NCI-H1694 treated with DMSO at 0.1 percent for 48 hours (cell line): ENCODE measurements around the gene LSMEM2.
"Not testable (repeated sequence)": the region's sequence is repeated elsewhere in the genome, so short reads cannot be mapped to it uniquely, and the experiment has no call there.

Experiments
- DNase-seq: peaks from one replicate; lab custom pipeline; 2025; lab: John Stamatoyannopoulos, UW

The LSMEM2 gene

GRCh38 chr3:50245831-50246516 is 32.9 kb upstream of the LSMEM2 start:
- peak; percentile 36 for DNase-seq

- no peak for DNase-seq
Observed at GRCh38 chr3:50246517-50246954, 32.4 kb upstream of the LSMEM2 start.

- DNase-seq, result no peak
Observed at GRCh38 chr3:50248387-50248786, 30.5 kb upstream of the LSMEM2 start.

- DNase-seq, result no peak
Observed at GRCh38 chr3:50249457-50249856, 29.4 kb upstream of the LSMEM2 start.

GRCh38 chr3:50250514-50250913 is 28.4 kb upstream of the LSMEM2 start:
- no peak for DNase-seq

- DNase-seq, result no peak
Observed at GRCh38 chr3:50251220-50251619, 27.7 kb upstream of the LSMEM2 start.

- no peak for DNase-seq
Observed at GRCh38 chr3:50254577-50255250, 24.2 kb upstream of the LSMEM2 start.

- DNase-seq, result no peak
Observed at GRCh38 chr3:50255251-50255615, 23.7 kb upstream of the LSMEM2 start.

- no peak for DNase-seq
Observed at GRCh38 chr3:50256978-50257890, 21.7 kb upstream of the LSMEM2 start.

- no peak for DNase-seq
Observed at GRCh38 chr3:50258029-50258680, 20.7 kb upstream of the LSMEM2 start.

- no peak for DNase-seq
Observed at GRCh38 chr3:50258979-50259378, 19.9 kb upstream of the LSMEM2 start.

GRCh38 chr3:50259432-50260026 is 19.4 kb upstream of the LSMEM2 start:
- DNase-seq, result no peak

- peak; percentile 9 for DNase-seq
Observed at GRCh38 chr3:50260027-50260941, 18.6 kb upstream of the LSMEM2 start.

- DNase-seq, result no peak
Observed at GRCh38 chr3:50260942-50261441, 17.9 kb upstream of the LSMEM2 start.

- DNase-seq, result no peak
Observed at GRCh38 chr3:50261505-50261904, 17.4 kb upstream of the LSMEM2 start.

- not testable (repeated sequence) for DNase-seq
Observed at GRCh38 chr3:50262200-50262599, 16.7 kb upstream of the LSMEM2 start.

- no peak for DNase-seq
Observed at GRCh38 chr3:50262778-50263177, 16.1 kb upstream of the LSMEM2 start.

- no peak for DNase-seq
Observed at GRCh38 chr3:50263478-50264382, 15.2 kb upstream of the LSMEM2 start.

GRCh38 chr3:50264383-50264963 is 14.4 kb upstream of the LSMEM2 start:
- no peak for DNase-seq
